ENCODE data around the gene SPRR4. TPM values are rescaled to one million over a fixed set of nuclear protein-coding genes. Genes with fewer than 3 reads are reported as not detected.

The SPRR4 gene
- total and polyA plus RNA-seq, 10 of the 15 experiments (the other 5 are each of a cell fraction or from before 2014, with no cell fraction given) = not detected

DNA sequence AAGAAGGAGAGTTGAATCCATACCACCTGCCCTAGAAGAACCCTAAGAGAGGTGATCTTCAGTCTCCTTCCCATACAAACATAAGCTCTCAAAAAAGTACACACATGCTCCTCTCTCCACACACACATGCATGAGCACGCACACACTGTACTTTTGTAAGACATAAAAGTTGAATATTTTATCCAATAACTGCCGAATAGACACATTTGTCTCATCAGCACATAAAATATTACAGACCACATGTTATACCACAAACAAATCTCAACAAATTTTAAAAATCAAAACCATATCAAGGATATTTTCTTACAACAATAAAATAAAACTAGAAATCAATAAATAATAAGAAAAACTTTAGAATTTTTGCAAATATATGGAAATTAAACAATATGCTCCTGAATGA is 16.1 kb downstream of the SPRR4 start:
- Histone ChIP-seq H3K4me2 (ENCODE audit: control insufficient read depth, insufficient read depth) (no peak overlapping the region), H3K9me3 (replicated peaks; ENCODE audit: control insufficient read depth, insufficient read depth, low read length) (no peaks in the 10 kb centered on the region), H3K27me3 (replicated peaks in 1 of 2; ENCODE audit: control insufficient read depth in 2 of 2, insufficient read depth in 2 of 2, low read length in 1 of 2) (no peaks in the 10 kb centered on the region), H3K4me1 (ENCODE audit: control insufficient read depth, insufficient read depth, low read length) (no peaks in the 10 kb centered on the region), H3K27ac (ENCODE audit: control insufficient read depth, insufficient read depth) (no peak overlapping the region), H2AFZ (ENCODE audit: control insufficient read depth, low read depth, low read length) (no peak overlapping the region), H3K79me2 (ENCODE audit: control insufficient read depth, insufficient read depth, low read length) (no peaks in the 10 kb centered on the region), H4K20me1 (ENCODE audit: control insufficient read depth, insufficient read depth) (no peaks in the 10 kb centered on the region; the same call in 1 of the 2 replicates), H3K9ac (ENCODE audit: control insufficient read depth, insufficient read depth, low read length) (no peak overlapping the region), H3K4me3 (no peak overlapping the region), H3K36me3 (ENCODE audit: control insufficient read depth in 2 of 2, insufficient read depth in 2 of 2, low read length in 1 of 2) (no peaks in the 10 kb centered on the region)
- ChIA-PET CTCF (no interaction called here), SMC1A (ENCODE audit: uncharacterized antibody, unreplicated experiment) (no interaction called here), POLR2A (no interaction called here), RAD21 (ENCODE audit: unreplicated experiment) (no interaction called here)
- TF ChIP-seq CHD2 (IDR thresholded peaks at IDR 0.05; ENCODE audit: borderline replicate concordance, low read depth, low read length) = no peak
- TF ChIP-seq KLF5 (IDR thresholded peaks at IDR 0.05; ENCODE audit: partially characterized antibody) = no peak
- no peak for TF ChIP-seq MEF2A (IDR thresholded peaks at IDR 0.05; ENCODE audit: insufficient read depth, low read depth, low read length)
- TF ChIP-seq ESRRA (IDR thresholded peaks at IDR 0.05; ENCODE audit: low read length) = no peak
- TF ChIP-seq ZBED1 (IDR thresholded peaks at IDR 0.05; ENCODE audit: borderline replicate concordance) = no peak
- no peak for TF ChIP-seq NBN (IDR thresholded peaks at IDR 0.05)
- no peak for TF ChIP-seq HCFC1 (IDR thresholded peaks at IDR 0.05; ENCODE audit: low read length)
- TF ChIP-seq CBFB (IDR thresholded peaks at IDR 0.05; ENCODE audit: low read depth) = no peak
- no peak for TF ChIP-seq ZNF207 (IDR thresholded peaks at IDR 0.05; ENCODE audit: borderline replicate concordance)
- no peak for TF ChIP-seq RCOR1 (conservative IDR thresholded peaks at IDR 0.05; ENCODE audit: low read depth, low read length)
- no peak for TF ChIP-seq ZNF217 (IDR thresholded peaks at IDR 0.05)
- no peak for TF ChIP-seq CREM (IDR thresholded peaks at IDR 0.05; ENCODE audit: low read depth)
- no peak for TF ChIP-seq SMARCA5 (IDR thresholded peaks at IDR 0.05)
- WGBS (ENCODE audit: insufficient coverage, insufficient replicate concordance, low lambda C conversion rate, missing lambda C conversion rate) = 25% methylated on average over 2 of the region's 2 CpGs
- no peak for FAIRE-seq
- no peak for DNase-seq (ENCODE audit: low read depth, low spot score)
- in situ Hi-C loops (cut with MboI) = no loop called here
- ATAC-seq = no peak
- intact Hi-C loops (cut with micrococcal nuclease; ENCODE audit: unreplicated experiment) = no loop called here
- no TSS peak for BruUV-seq (replicated peaks)

All from GM12878 (cell line).